GM20000 (cell line): Measurements from ENCODE around the gene PTPRN2.

Experiments
- DNase-seq: peaks from one replicate; pipeline ENCODE4 v3.0.0; 2012; ENCODE audit warnings: low spot score
- CTCF ChIP-seq: IDR thresholded peaks from 2 replicates; pipeline ENCODE4 v1.5.1; 2012; ENCODE audit warnings: mild to moderate bottlenecking, control low read depth; ENCODE audit errors: extremely low read depth, missing control alignments

Gene PTPRN2

GRCh38 chr7:158602041-158602440 lies 14.4 kb upstream of the PTPRN2 start:
- no peak for DNase-seq
- TF ChIP-seq CTCF: no peak

- no peak for TF ChIP-seq CTCF
- DNase-seq: no peak
Observed at GRCh38 chr7:158601090-158601489, 13.5 kb upstream of the PTPRN2 start.

GRCh38 chr7:158596745-158597144 lies 9.1 kb upstream of the PTPRN2 start:
- no peak for TF ChIP-seq CTCF
- no peak for DNase-seq

- no peak for DNase-seq
- TF ChIP-seq CTCF: no peak
Observed at GRCh38 chr7:158596309-158596708, 8.7 kb upstream of the PTPRN2 start.

GRCh38 chr7:158595068-158595467 lies 7.4 kb upstream of the PTPRN2 start:
- DNase-seq: no peak
- TF ChIP-seq CTCF: no peak

GRCh38 chr7:158592541-158592940 lies 4.9 kb upstream of the PTPRN2 start:
- no peak for DNase-seq
- no peak for TF ChIP-seq CTCF

GRCh38 chr7:158591944-158592343 lies 4.3 kb upstream of the PTPRN2 start:
- no peak for TF ChIP-seq CTCF
- DNase-seq: no peak
